Prostate gland (tissue), 2 donors: ENCODE results near the gene SLC16A7. TPM values are rescaled to one million over a fixed set of nuclear protein-coding genes. Genes with fewer than 3 reads are reported as not detected.

ENCODE experiments used
- DNase-seq: peaks from one replicate; pipeline ENCODE4 v3.0.0-alpha.2; 2019; ENCODE audit warnings: low spot score
- H3K27ac ChIP-seq, 2 donors: fragments of 200-600 bp; sonication (generic); 2 replicates each; pipeline ENCODE4 v1.5.1; 2017 to 2019
- H3K27me3 ChIP-seq: fragments of 200-600 bp; sonication (generic); replicated peaks from 2 replicates; pipeline ENCODE4 v1.5.1; 2019; ENCODE audit not compliant: insufficient read depth
- H3K36me3 ChIP-seq, 2 donors: fragments of 200-600 bp; sonication (generic); 1 replicate in 1 of 2; 2 replicates in 1 of 2; pipeline versions ENCODE4 v1.5.1 to v1.8.1; 2017 to 2019
- H3K4me1 ChIP-seq: fragments of 200-600 bp; sonication (generic); replicated peaks from 2 replicates; pipeline ENCODE4 v1.5.1; 2019
- H3K4me3 ChIP-seq, 2 donors: fragments of 200-600 bp; sonication (generic); 2 replicates each; pipeline ENCODE4 v1.5.1; 2017 to 2019
- H3K9me3 ChIP-seq: fragments of 200-600 bp; sonication (generic); 2 replicates; pipeline ENCODE4 v1.5.1; 2017
- POLR2A ChIP-seq: fragments of 450-650 bp; IDR thresholded peaks from one replicate; pipeline ENCODE4 v1.6.1; 2016; ENCODE audit warnings: antibody characterized with exemption, mild to moderate bottlenecking
- POLR2AphosphoS5 ChIP-seq: sonication (generic); formaldehyde crosslinking; IDR thresholded peaks from one replicate; pipeline ENCODE4 v1.6.1; 2017; ENCODE audit warnings: antibody characterized with exemption
- WGBS: methylation state at CpG from one replicate; pipeline ENCODE4 v1.1.5; 2018; 5-methylcytosine and 5-hydroxymethylcytosine counted together
- intact Hi-C: fragments of 100-400 bp; cut with DNase I; formaldehyde crosslinking; loops from one replicate; pipeline ENCODE4 v1.14.2; 2022
- total RNA-seq, 2 donors: library from RNA; depleted of rRNA; stranded (reverse); fragments of >200 nt; gene quantifications; one replicate each; pipeline ENCODE4 v1.1.0, GENCODE V29; 2016
- TF ChIP-seq, protein P1 (sequence below), 4 experiments: fragments of 200-600 bp in 2 of 4; fragments of 450-650 bp in 2 of 4; sonication (generic) in 2 of 4; IDR thresholded peaks; 1 replicate in 3 of 4; 2 replicates in 1 of 4; pipeline ENCODE4 v1.5.1; 2016 to 2019; ENCODE audit warnings: antibody characterized with exemption in 4 of 4, mild to moderate bottlenecking in 2 of 4, moderate library complexity in 2 of 4

The SLC16A7 gene
- total RNA-seq, 2 donors from 2014 or later = 4.3 to 10.6 TPM

- TF ChIP-seq POLR2AphosphoS5 (no peak), POLR2A (no peak)
- TF ChIP-seq, protein P1, sequence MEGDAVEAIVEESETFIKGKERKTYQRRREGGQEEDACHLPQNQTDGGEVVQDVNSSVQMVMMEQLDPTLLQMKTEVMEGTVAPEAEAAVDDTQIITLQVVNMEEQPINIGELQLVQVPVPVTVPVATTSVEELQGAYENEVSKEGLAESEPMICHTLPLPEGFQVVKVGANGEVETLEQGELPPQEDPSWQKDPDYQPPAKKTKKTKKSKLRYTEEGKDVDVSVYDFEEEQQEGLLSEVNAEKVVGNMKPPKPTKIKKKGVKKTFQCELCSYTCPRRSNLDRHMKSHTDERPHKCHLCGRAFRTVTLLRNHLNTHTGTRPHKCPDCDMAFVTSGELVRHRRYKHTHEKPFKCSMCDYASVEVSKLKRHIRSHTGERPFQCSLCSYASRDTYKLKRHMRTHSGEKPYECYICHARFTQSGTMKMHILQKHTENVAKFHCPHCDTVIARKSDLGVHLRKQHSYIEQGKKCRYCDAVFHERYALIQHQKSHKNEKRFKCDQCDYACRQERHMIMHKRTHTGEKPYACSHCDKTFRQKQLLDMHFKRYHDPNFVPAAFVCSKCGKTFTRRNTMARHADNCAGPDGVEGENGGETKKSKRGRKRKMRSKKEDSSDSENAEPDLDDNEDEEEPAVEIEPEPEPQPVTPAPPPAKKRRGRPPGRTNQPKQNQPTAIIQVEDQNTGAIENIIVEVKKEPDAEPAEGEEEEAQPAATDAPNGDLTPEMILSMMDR (IDR thresholded peaks at IDR 0.05) = no peak
- no peak for DNase-seq
- Histone ChIP-seq H3K36me3 (no peaks in the 10 kb centered on the region), H3K9me3 (no peaks in the 10 kb centered on the region), H3K27ac (no peak overlapping the region), H3K4me1 (no peaks in the 10 kb centered on the region), H3K27me3 (no peaks in the 10 kb centered on the region), H3K4me3 (no peak overlapping the region)
- intact Hi-C loops = no loop called here
These were observed 21.4 kb upstream of the SLC16A7 start for GRCh38 chr12:59574406-59574805.

GRCh38 chr12:59575826-59576225 lies 20.0 kb upstream of the SLC16A7 start:
- Histone ChIP-seq H3K27ac (no peak overlapping the region), H3K4me3 (no peak overlapping the region), H3K27me3 (no peaks in the 10 kb centered on the region), H3K4me1 (no peaks in the 10 kb centered on the region), H3K9me3 (no peaks in the 10 kb centered on the region), H3K36me3 (no peaks in the 10 kb centered on the region)
- intact Hi-C loops = no loop called here
- WGBS = 89% methylated on average over 2 of the region's 2 CpGs
- DNase-seq = no peak
- TF ChIP-seq, protein P1 (IDR thresholded peaks at IDR 0.05) = no peak
- TF ChIP-seq POLR2AphosphoS5 (no peak), POLR2A (no peak)

DNA sequence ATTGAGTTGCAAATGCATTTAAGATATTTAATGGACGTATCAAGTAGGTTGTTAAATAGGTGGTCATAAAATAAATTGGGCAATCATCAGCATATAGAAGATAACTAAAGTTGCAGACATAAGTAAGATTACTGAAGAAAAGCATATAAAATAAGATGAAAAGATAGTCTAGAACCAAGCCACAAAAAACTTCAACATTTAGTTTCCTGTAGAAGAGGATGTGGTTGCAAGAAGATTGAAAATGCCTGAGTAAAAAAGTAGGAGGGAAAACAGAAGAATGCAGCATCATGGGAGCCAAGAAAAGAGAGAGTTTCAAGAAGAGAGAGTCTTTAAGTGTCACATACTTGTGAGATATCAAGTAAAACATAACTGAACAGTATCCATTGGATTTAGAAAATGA lies 17.6 kb upstream of the SLC16A7 start:
- intact Hi-C loops = no loop called here

DNA sequence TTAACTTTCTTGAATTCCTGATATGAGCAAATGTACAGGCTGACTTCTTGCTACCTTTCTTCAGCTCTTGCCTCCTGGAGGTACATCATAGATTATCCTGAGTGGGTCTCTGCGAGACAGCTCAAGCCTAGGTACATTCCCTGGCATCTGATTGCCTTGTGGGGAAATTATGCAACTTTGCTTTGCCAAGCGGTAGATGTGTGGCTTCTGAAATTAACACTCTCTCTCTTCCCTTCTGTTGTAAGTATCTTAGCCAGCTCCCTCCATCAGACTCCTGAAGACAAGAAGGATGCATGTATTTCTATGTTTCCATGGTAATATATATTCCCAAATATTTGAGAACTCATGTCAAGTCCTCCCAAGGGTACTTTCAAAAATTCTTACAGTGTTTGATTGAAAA lies 16.2 kb upstream of the SLC16A7 start:
- Histone ChIP-seq H3K36me3 (no peaks in the 10 kb centered on the region), H3K27ac (no peak overlapping the region), H3K27me3 (no peaks in the 10 kb centered on the region), H3K4me3 (no peak overlapping the region), H3K9me3 (no peaks in the 10 kb centered on the region), H3K4me1 (no peaks in the 10 kb centered on the region)
- DNase-seq = no peak
- TF ChIP-seq POLR2AphosphoS5 (no peak), POLR2A (no peak)
- intact Hi-C loops = no loop called here
- 86% methylated on average over 2 of the region's 2 CpGs for WGBS

More for the DNA sequence above, 17.6 kb upstream of the SLC16A7 start:
- no peaks in the 10 kb centered on the region for H3K27me3 ChIP-seq
- TF ChIP-seq POLR2AphosphoS5 (no peak), POLR2A (no peak)
- TF ChIP-seq, protein P1 (IDR thresholded peaks at IDR 0.05) = no peak
- H3K27ac ChIP-seq = no peak overlapping the region
- no peaks in the 10 kb centered on the region for H3K9me3 ChIP-seq
- no peaks in the 10 kb centered on the region for H3K36me3 ChIP-seq
- WGBS = 73% methylated on average over 1 of the region's 1 CpG
- H3K4me1 ChIP-seq = no peaks in the 10 kb centered on the region
- no peak overlapping the region for H3K4me3 ChIP-seq
- DNase-seq = no peak

- 56% methylated on average over 2 of the region's 2 CpGs for WGBS
- Histone ChIP-seq H3K4me1 (no peaks in the 10 kb centered on the region), H3K27me3 (no peaks in the 10 kb centered on the region), H3K9me3 (no peaks in the 10 kb centered on the region), H3K36me3 (no peaks in the 10 kb centered on the region), H3K4me3 (no peak overlapping the region), H3K27ac (no peak overlapping the region)
- intact Hi-C loops = no loop called here
- TF ChIP-seq, protein P1 (IDR thresholded peaks at IDR 0.05) = no peak
- TF ChIP-seq POLR2A (no peak), POLR2AphosphoS5 (no peak)
- no peak for DNase-seq
These were observed 15.8 kb upstream of the SLC16A7 start for GRCh38 chr12:59580050-59580449.
